HEK293 (cell line): ENCODE data around the gene AGAP1.

Experiments
- CTCF ChIA-PET: fragments of 350-600 bp; formaldehyde crosslinking; extraction: SDS; loops from one replicate; lab custom pipeline; 2021; ENCODE audit warnings: antibody characterized with exemption; lab: Yijun Ruan, JAX
- POLR2A ChIA-PET: fragments of 300-600 bp; formaldehyde crosslinking; extraction: SDS; loops from one replicate; lab custom pipeline; 2020; ENCODE audit warnings: antibody characterized with exemption, inconsistent platforms; lab: Yijun Ruan, JAX
- H3K27ac ChIP-seq: fragments of 200-500 bp; sonication (Bioruptor generic); 2 replicates; pipeline ENCODE4 v1.5.1; 2014; ENCODE audit warnings: low read depth, low read length, control low read depth, inconsistent platforms; ENCODE audit errors: extremely low read depth
- H3K36me3 ChIP-seq, 2 experiments: fragments of 200-500 bp in 1 of 2; sonication (Bioruptor generic) in 1 of 2; 1 replicate in 1 of 2; 2 replicates in 1 of 2; pipeline ENCODE4 v1.5.1; 2014 to 2017; ENCODE audit warnings: inconsistent platforms in 2 of 2, low read length in 2 of 2; ENCODE audit not compliant: control insufficient read depth in 2 of 2, insufficient read depth in 1 of 2
- H3K4me1 ChIP-seq: fragments of 200-500 bp; sonication (Bioruptor generic); 2 replicates; pipeline ENCODE4 v1.5.1; 2014; ENCODE audit warnings: mild to moderate bottlenecking, low read length, inconsistent platforms; ENCODE audit not compliant: control insufficient read depth, insufficient read depth
- H3K4me3 ChIP-seq: 2 replicates; pipeline ENCODE4 v1.5.1; 2011; ENCODE audit warnings: low read depth, mild to moderate bottlenecking, control low read depth, low read length, moderate library complexity
- H3K9me3 ChIP-seq: fragments of 200-500 bp; sonication (Bioruptor generic); 2 replicates; pipeline ENCODE4 v1.5.1; 2014; ENCODE audit warnings: low read depth, low read length, inconsistent platforms; ENCODE audit not compliant: control insufficient read depth, insufficient read depth
- ATF2 ChIP-seq: fragments of 450-650 bp; formaldehyde crosslinking; IDR thresholded peaks from 2 replicates; pipeline ENCODE4 v1.5.1; 2016; ENCODE audit warnings: missing biosample characterization, missing genetic modification characterization, low read depth
- BCL11A ChIP-seq: fragments of 450-650 bp; formaldehyde crosslinking; IDR thresholded peaks from 2 replicates; pipeline ENCODE4 v1.5.1; 2016; ENCODE audit warnings: low read depth, missing biosample characterization, missing genetic modification characterization
- IKZF3 ChIP-seq: fragments of 450-650 bp; IDR thresholded peaks from 2 replicates; pipeline ENCODE4 v1.5.0; 2018; ENCODE audit warnings: missing biosample characterization, mild to moderate bottlenecking, missing genetic modification characterization, moderate library complexity
- KLF16 ChIP-seq: fragments of 450-650 bp; formaldehyde crosslinking; IDR thresholded peaks from 2 replicates; pipeline ENCODE4 v1.5.1; 2017; ENCODE audit warnings: missing biosample characterization, missing genetic modification characterization
- PRDM4 ChIP-seq: fragments of 450-650 bp; formaldehyde crosslinking; IDR thresholded peaks from 2 replicates; pipeline ENCODE4 v1.5.1; 2017; ENCODE audit warnings: missing biosample characterization, missing genetic modification characterization
- SCRT1 ChIP-seq: fragments of 450-650 bp; formaldehyde crosslinking; IDR thresholded peaks from 2 replicates; pipeline ENCODE4 v1.5.1; 2016; ENCODE audit warnings: missing biosample characterization, missing genetic modification characterization, borderline replicate concordance
- SETDB1 ChIP-seq: IDR thresholded peaks from one replicate; pipeline ENCODE4 v1.6.1; 2017; ENCODE audit warnings: mild to moderate bottlenecking, low read length, moderate library complexity, mixed read lengths; ENCODE audit not compliant: insufficient read length
- ZBTB26 ChIP-seq: fragments of 450-650 bp; formaldehyde crosslinking; optimal IDR thresholded peaks from 2 replicates; pipeline ENCODE3; 2016; ENCODE audit warnings: missing biosample characterization, mild to moderate bottlenecking, missing genetic modification characterization
- ZFP37 ChIP-seq: fragments of 450-650 bp; formaldehyde crosslinking; IDR thresholded peaks from 2 replicates; pipeline ENCODE4 v1.5.1; 2016; ENCODE audit warnings: missing biosample characterization, missing genetic modification characterization
- ZNF121 ChIP-seq: fragments of 450-650 bp; formaldehyde crosslinking; IDR thresholded peaks from 2 replicates; pipeline ENCODE4 v1.5.1; 2016; ENCODE audit warnings: missing biosample characterization, missing genetic modification characterization
- ZNF155 ChIP-seq: fragments of 450-650 bp; formaldehyde crosslinking; IDR thresholded peaks from 2 replicates; pipeline ENCODE4 v1.5.1; 2016; ENCODE audit warnings: missing biosample characterization, missing genetic modification characterization
- ZNF394 ChIP-seq: fragments of 450-650 bp; formaldehyde crosslinking; IDR thresholded peaks from 2 replicates; pipeline ENCODE4 v1.5.1; 2016; ENCODE audit warnings: missing biosample characterization, missing genetic modification characterization, mild to moderate bottlenecking, moderate library complexity, borderline replicate concordance
- ZNF544 ChIP-seq: fragments of 450-650 bp; formaldehyde crosslinking; IDR thresholded peaks from 2 replicates; pipeline ENCODE4 v1.5.0; 2017; ENCODE audit warnings: missing biosample characterization, missing genetic modification characterization
- ZNF645 ChIP-seq: fragments of 450-650 bp; formaldehyde crosslinking; IDR thresholded peaks from 2 replicates; pipeline ENCODE4; 2016; ENCODE audit warnings: missing biosample characterization, missing genetic modification characterization
- ZNF654 ChIP-seq: fragments of 450-650 bp; formaldehyde crosslinking; IDR thresholded peaks from 2 replicates; pipeline ENCODE4 v1.5.1; 2016; ENCODE audit warnings: low read depth, missing biosample characterization, missing genetic modification characterization
- ZNF692 ChIP-seq: fragments of 450-650 bp; formaldehyde crosslinking; IDR thresholded peaks from 2 replicates; pipeline ENCODE4 v1.5.1; 2016; ENCODE audit warnings: missing biosample characterization, missing genetic modification characterization
- ZNF76 ChIP-seq: fragments of 450-650 bp; formaldehyde crosslinking; IDR thresholded peaks from 2 replicates; pipeline ENCODE4; 2016; ENCODE audit warnings: low read depth, missing biosample characterization, missing genetic modification characterization, borderline replicate concordance
- ZNF777 ChIP-seq: fragments of 450-650 bp; formaldehyde crosslinking; IDR thresholded peaks from 2 replicates; pipeline ENCODE4 v1.5.1; 2017; ENCODE audit warnings: missing biosample characterization, missing genetic modification characterization, borderline replicate concordance
- ZSCAN30 ChIP-seq: fragments of 450-650 bp; IDR thresholded peaks from 2 replicates; pipeline ENCODE4 v1.5.1; 2018; ENCODE audit warnings: missing biosample characterization, mild to moderate bottlenecking, missing genetic modification characterization, moderate library complexity
- ZSCAN5A ChIP-seq: fragments of 450-650 bp; formaldehyde crosslinking; IDR thresholded peaks from 2 replicates; pipeline ENCODE4 v1.5.1; 2016; ENCODE audit warnings: missing biosample characterization, missing genetic modification characterization

Gene AGAP1

GRCh38 chr2:235493775-235494715 is at the start of gene AGAP1:
Gene AGAP1, plus strand, starts transcription at chr2:235494043.
- H3K36me3 ChIP-seq, result no peaks in the 10 kb centered on the region
- no peak for TF ChIP-seq ZNF121 (tag by site-specific recombination)
- peak; percentile 65; the same call in 1 of the 2 replicates for TF ChIP-seq ZNF76
- TF ChIP-seq ZBTB26, result peak; percentile 22
- peak; percentile 92 for TF ChIP-seq IKZF3
- 0 out of 2 replicates have a peak, but pooled peaks have one; percentile 1 for TF ChIP-seq ZSCAN30
- TF ChIP-seq ZNF645 (tag by site-specific recombination), result no peak
- TF ChIP-seq, all 188 proteins: peak for 4
- Histone ChIP-seq H3K9me3 (no peaks in the 10 kb centered on the region), H3K27ac (peak within 1 kb of the TSS; percentile 80; the same call in 1 of the 2 replicates), H3K4me3 (peak within 1 kb of the TSS; percentile 67), H3K4me1 (no peaks in the 10 kb centered on the region; the same call in 1 of the 2 replicates)
- ChIA-PET CTCF (no interaction called here), POLR2A (interaction anchor here (0.6 kb wide), 1 partner anchor 310 kb away, joined by 4 read pairs; no protein-coding TSS in a partner anchor)

- CTCF ChIA-PET, result interaction anchor here (0.7 kb wide), 1 partner anchor 15 kb away, joined by 3 read pairs; no protein-coding TSS in a partner anchor
- no peaks in the 10 kb centered on the region for H3K36me3 ChIP-seq
- TF ChIP-seq ZNF155 (tag by site-specific recombination) (no peak), ATF2 (tag by site-specific recombination) (no peak), SETDB1 (peak; percentile 92), ZNF692 (no peak), ZNF777 (tag by site-specific recombination) (no peak)
- POLR2A ChIA-PET, result no interaction called here
- no peak overlapping the region for H3K4me3 ChIP-seq
- no peak overlapping the region for H3K27ac ChIP-seq
- H3K9me3 ChIP-seq, result no peaks in the 10 kb centered on the region
- H3K4me1 ChIP-seq, result no peaks in the 10 kb centered on the region
Observed at GRCh38 chr2:235444101-235444597, 49.7 kb upstream of the AGAP1 start.

- no peak overlapping the region for H3K27ac ChIP-seq
- CTCF ChIA-PET, result no interaction called here
- H3K4me3 ChIP-seq, result no peak overlapping the region
- POLR2A ChIA-PET, result no interaction called here
- no peaks in the 10 kb centered on the region for H3K9me3 ChIP-seq
- no peaks in the 10 kb centered on the region for H3K36me3 ChIP-seq
- H3K4me1 ChIP-seq, result no peaks in the 10 kb centered on the region
- TF ChIP-seq KLF16 (tag by site-specific recombination), result no peak
- TF ChIP-seq PRDM4 (tag by site-specific recombination), result no peak
- TF ChIP-seq SCRT1, result no peak
- no peak for TF ChIP-seq BCL11A (tag by site-specific recombination)
- TF ChIP-seq ZNF544 (tag by site-specific recombination), result no peak
- TF ChIP-seq ZNF121 (tag by site-specific recombination), result no peak
- TF ChIP-seq ZNF394 (tag by site-specific recombination), result no peak
- no peak for TF ChIP-seq ZNF654 (tag by site-specific recombination)
- TF ChIP-seq ZFP37 (tag by site-specific recombination), result no peak
- no peak for TF ChIP-seq ZNF76
- TF ChIP-seq ZSCAN5A, result no peak
Observed at GRCh38 chr2:235445116-235445515, 48.7 kb upstream of the AGAP1 start.
